ENCODE measurements around the gene E2F7. TPM values are rescaled to one million over a fixed set of nuclear protein-coding genes. Genes with fewer than 3 reads are reported as not detected.

E2F7 gene
- total and polyA plus RNA-seq, 2 of the 4 experiments (the other 2 are of a cell fraction) = 6.0 to 8.1 TPM

- TF ChIP-seq USF2 (IDR thresholded peaks at IDR 0.05; ENCODE audit: low read depth, low read length) (peak; percentile 54), CEBPB (IDR thresholded peaks at IDR 0.05; ENCODE audit: low read depth, low read length) (peak; percentile 60)
These were observed 54.4 kb downstream of the E2F7 start (continued) for GRCh38 chr12:77010691-77011548.

GRCh38 chr12:77007476-77007875 lies 57.9 kb downstream of the E2F7 start:
- Histone ChIP-seq H4K8ac (ENCODE audit: low read depth in 2 of 2, low read length in 2 of 2) (no peak overlapping the region), H3K27ac (ENCODE audit: insufficient read depth, low read length) (no peak overlapping the region), H2BK15ac (ENCODE audit: low read depth, low read length) (no peak overlapping the region), H3K4ac (ENCODE audit: low read depth, low read length) (no peak overlapping the region), H3K56ac (ENCODE audit: extremely low read depth, insufficient read depth, low read length) (no peak overlapping the region), H2BK5ac (ENCODE audit: low read depth, low read length, poor library complexity, severe bottlenecking) (no peak overlapping the region), H3K4me1 (ENCODE audit: control insufficient read depth, insufficient read depth, low read length) (peaks cover 3% of the 10 kb centered on the region; the same call in 1 of the 2 replicates), H3K9me3 (ENCODE audit: control insufficient read depth, insufficient read depth, low read length) (no peaks in the 10 kb centered on the region), H4K91ac (ENCODE audit: insufficient read depth, low read depth, low read length) (no peak overlapping the region), H3K18ac (ENCODE audit: low read depth, low read length) (no peak overlapping the region), H2AK9ac (replicated peaks; ENCODE audit: low read depth, low read length, poor library complexity) (no peak overlapping the region), H3K36me3 (ENCODE audit: control insufficient read depth, insufficient read depth, low read length) (no peaks in the 10 kb centered on the region), H3K4me3 (ENCODE audit: insufficient read depth, low read depth, low read length) (no peak overlapping the region), H3K23ac (ENCODE audit: low read depth, low read length) (no peak overlapping the region), H2BK120ac (ENCODE audit: low read depth, low read length) (no peak overlapping the region; the same call in 1 of the 2 replicates), H3K79me1 (ENCODE audit: low read depth in 1 of 2, low read length in 2 of 2) (no peaks in the 10 kb centered on the region), H4K20me1 (ENCODE audit: insufficient read depth, low read length) (no peaks in the 10 kb centered on the region), H3K14ac (replicated peaks; ENCODE audit: low read depth, low read length) (no peak overlapping the region), H3K27me3 (ENCODE audit: control insufficient read depth, insufficient read depth, low read length) (no peaks in the 10 kb centered on the region; the same call in 1 of the 2 replicates), H3K4me2 (ENCODE audit: low read depth, low read length) (no peak overlapping the region), H3K9ac (ENCODE audit: low read depth, low read length) (no peak overlapping the region), H4K5ac (ENCODE audit: low read depth, low read length) (no peak overlapping the region), H2AFZ (replicated peaks; ENCODE audit: low read length, poor library complexity) (no peak overlapping the region), H3K9me1 (ENCODE audit: insufficient read depth, low read length) (no peaks in the 10 kb centered on the region), H2BK20ac (ENCODE audit: low read depth, low read length) (no peak overlapping the region), H2AK5ac (ENCODE audit: low read depth, low read length) (no peak overlapping the region)
- ATAC-seq (ENCODE audit: low read depth) (no peak), DNase-seq (no peak)
- CTCF ChIA-PET = no interaction called here
- dilution Hi-C loops (cut with HindIII; ENCODE audit: low sequenced_read_pairs, unreplicated experiment) (no loop called here), intact Hi-C loops (cut with micrococcal nuclease) (no loop called here), in situ Hi-C loops (cut with MboI; ENCODE audit: low sequenced_read_pairs) (no loop called here)
- TF ChIP-seq MXI1 (IDR thresholded peaks at IDR 0.05; ENCODE audit: borderline replicate concordance, low read depth, low read length) (no peak), ELK1 (IDR thresholded peaks at IDR 0.05; ENCODE audit: borderline replicate concordance, low read depth, low read length) (no peak)
- WGBS, 2 experiments (ENCODE audit: extremely low coverage in 2 of 2, insufficient read length in 1 of 2) = 80% methylated on average over 2 of the region's 5 CpGs; no CpG with 5 or more reads in 1 of the 2 experiments
- no TSS peak for BruUV-seq (replicated peaks)
- POLR2A ChIA-PET (ENCODE audit: unreplicated experiment) = no interaction called here

Data from IMR-90 (cell line).